Dendritic cell treated with granulocyte-macrophage colony-stimulating factor and Interleukin-4, amounts not matched to agents 40 ng/mL and 50 ng/mL, for 4 days (primary cell): ENCODE data around the gene SLC25A22.
A peak's percentile ranks its signal among the peaks of the same experiment; 100 is the strongest.

Source experiments
- H3K27ac Mint-ChIP-seq: one replicate; pipeline ENCODE4 v1.8.0; 2022; ENCODE audit warnings: mild to moderate bottlenecking, mixed read lengths
- H3K27me3 Mint-ChIP-seq: one replicate; pipeline ENCODE4 v1.8.0; 2022; ENCODE audit warnings: mild to moderate bottlenecking, mixed read lengths
- H3K36me3 Mint-ChIP-seq: one replicate; pipeline ENCODE4 v1.8.0; 2022; ENCODE audit warnings: low read depth, mixed read lengths
- H3K4me1 Mint-ChIP-seq: one replicate; pipeline ENCODE4 v1.8.0; 2022; ENCODE audit warnings: low read depth, mixed read lengths
- H3K4me3 Mint-ChIP-seq: one replicate; pipeline ENCODE4 v1.8.0; 2022; ENCODE audit warnings: mild to moderate bottlenecking, moderate library complexity, mixed read lengths
- H3K9me3 Mint-ChIP-seq: one replicate; pipeline ENCODE4 v1.8.0; 2022; ENCODE audit warnings: mixed read lengths
- intact Hi-C: fragments of 100-400 bp; cut with micrococcal nuclease; formaldehyde crosslinking; loops from one replicate; pipeline ENCODE4 v1.15.0; 2022

Gene SLC25A22

GRCh38 chr11:838441-839279 is 40.6 kb upstream of the SLC25A22 start:
- Mint-ChIP-seq H3K27me3 (peaks cover 3% of the 10 kb centered on the region), H3K4me3 (no peak overlapping the region), H3K4me1 (peaks cover 79% of the 10 kb centered on the region), H3K36me3 (peaks cover 67% of the 10 kb centered on the region), H3K27ac (no peak overlapping the region), H3K9me3 (no peaks in the 10 kb centered on the region)
- intact Hi-C loops, result no loop called here

- Mint-ChIP-seq H3K27me3 (peaks cover 3% of the 10 kb centered on the region), H3K4me1 (peaks cover 76% of the 10 kb centered on the region), H3K4me3 (no peak overlapping the region)
These were observed 39.9 kb upstream of the SLC25A22 start for GRCh38 chr11:837990-838307.

GRCh38 chr11:837189-837989 is 39.3 kb upstream of the SLC25A22 start:
- no peak overlapping the region for H3K27ac Mint-ChIP-seq

More at GRCh38 chr11:837990-838307, 39.9 kb upstream of the SLC25A22 start:
- intact Hi-C loops, result no loop called here
- no peaks in the 10 kb centered on the region for H3K9me3 Mint-ChIP-seq
- peaks cover 62% of the 10 kb centered on the region for H3K36me3 Mint-ChIP-seq
- H3K27ac Mint-ChIP-seq, result no peak overlapping the region

GRCh38 chr11:836700-837099 is 38.6 kb upstream of the SLC25A22 start:
- Mint-ChIP-seq H3K27ac (no peak overlapping the region), H3K4me1 (peaks cover 86% of the 10 kb centered on the region), H3K4me3 (no peak overlapping the region), H3K36me3 (peaks cover 62% of the 10 kb centered on the region), H3K9me3 (no peaks in the 10 kb centered on the region), H3K27me3 (peaks cover 11% of the 10 kb centered on the region)
- intact Hi-C loops, result no loop called here

More at GRCh38 chr11:837189-837989, 39.3 kb upstream of the SLC25A22 start:
- Mint-ChIP-seq H3K4me3 (no peak overlapping the region), H3K4me1 (peaks cover 79% of the 10 kb centered on the region), H3K27me3 (peaks cover 5% of the 10 kb centered on the region), H3K9me3 (no peaks in the 10 kb centered on the region), H3K36me3 (peaks cover 62% of the 10 kb centered on the region)
- intact Hi-C loops, result no loop called here

- Mint-ChIP-seq H3K4me1 (peaks cover 87% of the 10 kb centered on the region), H3K36me3 (peaks cover 58% of the 10 kb centered on the region)
- intact Hi-C loops, result no loop called here
These were observed 38.2 kb upstream of the SLC25A22 start for GRCh38 chr11:836274-836673.

GRCh38 chr11:834371-835316 is 36.6 kb upstream of the SLC25A22 start:
- intact Hi-C loops, result no loop called here

More at GRCh38 chr11:836274-836673, 38.2 kb upstream of the SLC25A22 start:
- Mint-ChIP-seq H3K4me3 (no peak overlapping the region), H3K9me3 (no peaks in the 10 kb centered on the region), H3K27me3 (peaks cover 16% of the 10 kb centered on the region), H3K27ac (no peak overlapping the region)

GRCh38 chr11:833849-834311 is 35.8 kb upstream of the SLC25A22 start:
- Mint-ChIP-seq H3K4me3 (peak overlapping the region; percentile 71), H3K27me3 (peaks cover 39% of the 10 kb centered on the region), H3K27ac (peak overlapping the region; percentile 58), H3K4me1 (peaks cover 89% of the 10 kb centered on the region), H3K36me3 (peaks cover 34% of the 10 kb centered on the region), H3K9me3 (no peaks in the 10 kb centered on the region)
- intact Hi-C loops, result no loop called here

More at GRCh38 chr11:834371-835316, 36.6 kb upstream of the SLC25A22 start:
- no peaks in the 10 kb centered on the region for H3K9me3 Mint-ChIP-seq
- H3K27me3 Mint-ChIP-seq, result peaks cover 31% of the 10 kb centered on the region
- peak overlapping the region; percentile 71 for H3K4me3 Mint-ChIP-seq
- H3K27ac Mint-ChIP-seq, result peak overlapping the region; percentile 58
- H3K4me1 Mint-ChIP-seq, result peaks cover 88% of the 10 kb centered on the region
- H3K36me3 Mint-ChIP-seq, result peaks cover 41% of the 10 kb centered on the region

GRCh38 chr11:833114-833791 is 35.2 kb upstream of the SLC25A22 start:
- H3K4me1 Mint-ChIP-seq, result peaks cover 90% of the 10 kb centered on the region
- intact Hi-C loops, result no loop called here
- peak overlapping the region; percentile 71 for H3K4me3 Mint-ChIP-seq
- H3K36me3 Mint-ChIP-seq, result peaks cover 27% of the 10 kb centered on the region
- peaks cover 45% of the 10 kb centered on the region for H3K27me3 Mint-ChIP-seq
- H3K27ac Mint-ChIP-seq, result peak overlapping the region; percentile 58
- H3K9me3 Mint-ChIP-seq, result no peaks in the 10 kb centered on the region

GRCh38 chr11:832529-833113 is 34.5 kb upstream of the SLC25A22 start, which contains the start of gene CD151:
Gene CD151, plus strand, starts transcription at chr11:832952. Its CDS starts 3,118 bp downstream, at chr11:836070.
- peak within 1 kb of the TSS; percentile 58 for H3K27ac Mint-ChIP-seq
- peak within 1 kb of the TSS; percentile 71 for H3K4me3 Mint-ChIP-seq
- peaks cover 51% of the 10 kb centered on the region for H3K27me3 Mint-ChIP-seq
- H3K4me1 Mint-ChIP-seq, result peaks cover 90% of the 10 kb centered on the region
- intact Hi-C loops, result no loop called here
- peaks cover 21% of the 10 kb centered on the region for H3K36me3 Mint-ChIP-seq
- no peaks in the 10 kb centered on the region for H3K9me3 Mint-ChIP-seq

GRCh38 chr11:831961-832528 is 34.0 kb upstream of the SLC25A22 start:
- Mint-ChIP-seq H3K36me3 (peaks cover 15% of the 10 kb centered on the region), H3K27ac (no peak overlapping the region), H3K4me1 (peaks cover 89% of the 10 kb centered on the region), H3K4me3 (peak overlapping the region; percentile 58), H3K27me3 (peaks cover 55% of the 10 kb centered on the region), H3K9me3 (no peaks in the 10 kb centered on the region)
- intact Hi-C loops, result no loop called here

GRCh38 chr11:831118-831864 is 33.2 kb upstream of the SLC25A22 start:
- H3K9me3 Mint-ChIP-seq, result no peaks in the 10 kb centered on the region
- peaks cover 81% of the 10 kb centered on the region for H3K4me1 Mint-ChIP-seq
- peaks cover 58% of the 10 kb centered on the region for H3K27me3 Mint-ChIP-seq
- no peak overlapping the region for H3K4me3 Mint-ChIP-seq
- H3K27ac Mint-ChIP-seq, result no peak overlapping the region
- intact Hi-C loops, result no loop called here
- peaks cover 8% of the 10 kb centered on the region for H3K36me3 Mint-ChIP-seq
